Thyroid gland (tissue), 4 donors: ENCODE data around the gene DDX51.

Experiments
- CTCF ChIP-seq, 6 experiments: fragments of 200-600 bp in 3 of 6; fragments of 450-650 bp in 3 of 6; sonication (generic) in 3 of 6; IDR thresholded peaks; one replicate each; pipeline ENCODE4 v1.5.1; 2016 to 2019; ENCODE audit warnings: antibody characterized with exemption in 6 of 6, mild to moderate bottlenecking in 2 of 6, inconsistent platforms in 1 of 6, moderate library complexity in 1 of 6
- POLR2A ChIP-seq, 2 donors: fragments of 450-650 bp; IDR thresholded peaks; one replicate each; pipeline ENCODE4 v1.6.1; 2017; ENCODE audit warnings: antibody characterized with exemption in 2 of 2, mild to moderate bottlenecking in 2 of 2, moderate library complexity in 1 of 2

DNA sequence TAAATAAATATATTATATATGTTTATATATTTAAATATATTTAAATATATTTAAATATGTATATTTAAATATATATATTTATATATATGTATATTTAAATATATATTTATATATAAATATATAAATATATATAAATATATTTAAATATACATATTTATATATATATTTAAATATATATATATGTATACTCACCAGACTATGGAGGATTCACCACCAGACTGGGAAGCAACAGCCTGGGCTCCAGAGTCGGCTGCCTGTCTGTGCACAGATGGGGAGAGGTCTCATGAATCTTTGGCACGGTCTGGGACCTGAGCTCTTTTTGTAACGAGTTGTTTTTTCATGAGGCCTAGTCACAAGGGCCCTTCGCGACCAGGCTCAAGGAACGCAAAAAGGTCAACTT is 21.5 kb upstream of the DDX51 start:
- TF ChIP-seq CTCF (IDR thresholded peaks at IDR 0.05) (no peak), POLR2A (IDR thresholded peaks at IDR 0.05) (no peak)
